Naive B cell (primary cell): ENCODE results near the gene SH3RF1. TPM values are rescaled to one million over a fixed set of nuclear protein-coding genes. Genes with fewer than 3 reads are reported as not detected.

Source experiments
- ATAC-seq, 2 donors: fragments of 150-1000 bp; cut with Tn5 transposase; 2 replicates each; pipeline ENCODE4 v1.10.0; 2021; ENCODE audit warnings: low read depth in 2 of 2, mild to moderate bottlenecking in 2 of 2, moderate library complexity in 2 of 2
- DNase-seq: peaks from one replicate; pipeline ENCODE4 v3.0.0; 2022
- H3K27ac Mint-ChIP-seq, 6 donors: one replicate each; pipeline ENCODE4 v1.8.0; 2020 to 2022; ENCODE audit warnings: mild to moderate bottlenecking in 6 of 6, mixed read lengths in 6 of 6, moderate library complexity in 5 of 6, inconsistent platforms in 2 of 6
- H3K27me3 Mint-ChIP-seq, 3 donors: one replicate each; pipeline ENCODE4 v1.8.0; 2021 to 2022; ENCODE audit warnings: mixed read lengths in 3 of 3, mild to moderate bottlenecking in 1 of 3
- H3K36me3 Mint-ChIP-seq, 2 donors: one replicate each; pipeline ENCODE4 v1.8.0; 2020 to 2022; ENCODE audit warnings: mixed read lengths in 2 of 2, inconsistent platforms in 1 of 2, mild to moderate bottlenecking in 1 of 2
- H3K4me1 Mint-ChIP-seq, 3 donors: one replicate each; pipeline ENCODE4 v1.8.0; 2020 to 2022; ENCODE audit warnings: mixed read lengths in 3 of 3, inconsistent platforms in 1 of 3, mild to moderate bottlenecking in 1 of 3, moderate library complexity in 1 of 3
- H3K4me3 Mint-ChIP-seq, 8 donors: one replicate each; pipeline ENCODE4 v1.8.0; 2020 to 2022; ENCODE audit warnings: mild to moderate bottlenecking in 8 of 8, mixed read lengths in 8 of 8, moderate library complexity in 8 of 8, inconsistent platforms in 2 of 8
- H3K9me3 Mint-ChIP-seq, 7 donors: one replicate each; pipeline ENCODE4 v1.8.0; 2020 to 2022; ENCODE audit warnings: mixed read lengths in 7 of 7, mild to moderate bottlenecking in 5 of 7, inconsistent platforms in 2 of 7, moderate library complexity in 1 of 7
- polyA plus RNA-seq, 6 donors: library from polyadenylated mRNA; unstranded; fragments of 300-500 nt; fragmentation: Illumina TruSeq; gene quantifications; one replicate each; pipeline ENCODE4 v1.2.3, GENCODE V29; 2021; ENCODE audit warnings: low read depth in 6 of 6

The SH3RF1 gene
- polyA plus RNA-seq, 6 donors from 2014 or later: 0.57 to 1.7 (median 1.1) TPM; not detected in 1

GRCh38 chr4:169050284-169050683 is 220.5 kb downstream of the SH3RF1 start:
- Mint-ChIP-seq H3K9me3 (no peaks in the 10 kb centered on the region), H3K36me3 (no peaks in the 10 kb centered on the region), H3K27me3 (peaks cover 0 to 8% (median 0%) of the 10 kb centered on the region in 3 donors), H3K4me3 (no peak overlapping the region), H3K27ac (no peak overlapping the region), H3K4me1 (no peaks in the 10 kb centered on the region)
- ATAC-seq: no peak
- DNase-seq: no peak

GRCh38 chr4:169048868-169049414 is 221.8 kb downstream of the SH3RF1 start:
- Mint-ChIP-seq H3K27ac (no peak overlapping the region), H3K36me3 (no peaks in the 10 kb centered on the region), H3K4me3 (no peak overlapping the region), H3K4me1 (no peaks in the 10 kb centered on the region), H3K27me3 (peaks cover 0 to 8% (median 0%) of the 10 kb centered on the region in 3 donors), H3K9me3 (no peaks in the 10 kb centered on the region)
- ATAC-seq: no peak
- DNase-seq: no peak

- Mint-ChIP-seq H3K36me3 (no peaks in the 10 kb centered on the region), H3K27ac (no peak overlapping the region), H3K27me3 (peaks cover 0 to under 1% (median 0%) of the 10 kb centered on the region in 3 donors), H3K4me1 (no peaks in the 10 kb centered on the region), H3K4me3 (no peak overlapping the region), H3K9me3 (no peaks in the 10 kb centered on the region)
- DNase-seq: no peak
- ATAC-seq: no peak
Observed at GRCh38 chr4:169047956-169048355, 222.8 kb downstream of the SH3RF1 start.

GRCh38 chr4:169045862-169046584 is 224.7 kb downstream of the SH3RF1 start:
- H3K27me3 Mint-ChIP-seq: no peaks in the 10 kb centered on the region
- DNase-seq (no peak), ATAC-seq (no peak)
- H3K36me3 Mint-ChIP-seq: no peaks in the 10 kb centered on the region
- H3K9me3 Mint-ChIP-seq: no peaks in the 10 kb centered on the region
- no peak overlapping the region for H3K27ac Mint-ChIP-seq
- H3K4me3 Mint-ChIP-seq: no peak overlapping the region
- H3K4me1 Mint-ChIP-seq: no peaks in the 10 kb centered on the region

- Mint-ChIP-seq H3K27ac (no peak overlapping the region), H3K27me3 (no peaks in the 10 kb centered on the region), H3K4me3 (no peak overlapping the region), H3K4me1 (no peaks in the 10 kb centered on the region), H3K9me3 (no peaks in the 10 kb centered on the region), H3K36me3 (no peaks in the 10 kb centered on the region)
- DNase-seq (no peak), ATAC-seq (no peak)
Observed at GRCh38 chr4:169044714-169045447, 225.9 kb downstream of the SH3RF1 start.
